HG03039 (cell line): Measurements from ENCODE around the gene ARID1B.
A peak's percentile ranks its signal among the peaks of the same experiment; 100 is the strongest.

Experiments
- ATAC-seq: cut with Tn5 transposase; IDR thresholded peaks from one replicate; pipeline ENCODE4 v1.9.1; 2021; ENCODE audit warnings: mild to moderate bottlenecking, moderate library complexity; ENCODE audit not compliant: unreplicated experiment

Gene ARID1B

GRCh38 chr6:157066781-157067491 lies 289.8 kb downstream of the ARID1B start:
- ATAC-seq, result no peak

- ATAC-seq, result no peak
Measured at GRCh38 chr6:157067507-157067906, 290.3 kb downstream of the ARID1B start.

DNA sequence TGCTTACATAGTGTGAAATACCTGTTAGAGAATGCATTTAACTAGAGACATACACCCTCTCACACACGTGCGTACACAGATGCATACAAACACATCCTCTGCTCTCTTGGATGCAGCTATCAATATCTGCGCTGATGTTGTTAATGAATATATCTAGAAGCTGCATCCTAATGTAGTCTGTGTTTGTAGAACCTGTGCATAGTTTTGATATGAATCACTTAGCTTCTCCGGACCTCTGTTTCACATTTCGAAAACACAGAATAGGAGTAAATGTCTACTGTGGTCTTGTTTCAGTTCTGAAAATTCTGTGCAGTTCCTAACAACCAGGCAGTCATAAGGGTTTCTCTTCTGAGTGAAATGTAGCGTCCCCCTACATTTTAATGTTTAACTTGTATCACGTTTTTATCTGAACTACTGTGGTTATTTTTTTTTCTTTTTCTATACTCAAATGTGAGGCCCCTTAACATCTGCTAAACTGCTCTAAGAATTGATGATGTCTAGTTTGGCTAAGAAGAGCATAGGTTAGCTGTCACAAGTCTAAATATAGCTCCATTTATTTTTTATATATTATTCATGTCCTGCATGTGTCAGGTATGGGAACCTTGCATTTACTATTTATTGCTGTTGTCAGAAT lies 291.6 kb downstream of the ARID1B start:
- ATAC-seq, result peak; percentile 97

DNA sequence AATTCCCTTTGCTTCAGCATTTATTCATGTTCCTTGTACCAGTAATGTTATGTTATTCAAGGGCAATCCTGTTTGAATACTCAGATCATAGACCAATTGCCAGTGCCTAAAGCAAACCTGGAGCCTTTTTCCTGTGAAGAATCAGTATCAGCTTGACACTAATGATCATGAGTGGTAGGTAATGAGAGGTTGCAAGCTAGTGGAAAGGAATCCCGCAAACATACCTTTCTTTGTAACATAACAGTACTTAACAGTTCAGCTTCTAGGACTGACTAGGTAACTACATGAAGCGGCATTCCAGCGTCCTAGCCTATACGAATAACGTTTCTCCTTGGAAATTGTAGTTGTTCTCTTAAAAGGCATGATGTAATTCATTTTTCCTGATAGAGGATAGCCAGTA lies 292.4 kb downstream of the ARID1B start:
- no peak for ATAC-seq

DNA sequence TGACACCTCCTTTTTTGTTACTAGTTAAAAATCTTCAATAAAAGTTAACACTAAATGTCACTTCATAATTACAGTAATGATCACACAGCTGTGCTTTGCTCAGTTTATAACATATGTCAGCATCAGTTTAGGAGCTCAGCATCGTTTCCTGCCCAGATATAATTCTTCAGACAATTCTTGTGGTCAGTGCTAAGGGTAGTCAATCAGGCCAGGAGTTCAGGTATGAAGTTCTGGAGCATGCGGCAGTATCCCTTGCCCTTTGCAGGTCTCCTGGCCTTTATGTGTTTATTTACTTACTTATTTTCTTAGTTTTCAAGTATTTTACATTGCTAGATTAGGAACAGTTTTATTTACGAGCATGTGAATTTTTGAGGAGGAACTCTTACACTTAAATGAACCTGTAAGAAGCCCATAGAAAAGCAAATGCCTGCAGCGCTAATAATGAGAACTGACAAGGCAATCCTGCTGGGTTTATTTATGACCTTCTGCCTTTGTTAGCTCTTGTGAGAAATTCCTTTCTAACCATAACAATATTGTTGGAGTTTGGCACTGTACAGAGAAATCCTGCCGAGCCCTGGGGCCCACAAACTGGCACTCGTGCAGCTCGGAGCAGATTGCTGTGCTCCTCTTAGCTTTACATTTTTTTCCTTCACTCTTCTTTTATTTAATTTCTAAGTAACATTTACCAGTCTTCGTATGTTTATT lies 293.4 kb downstream of the ARID1B start:
- ATAC-seq, result no peak

- ATAC-seq, result no peak
Measured at GRCh38 chr6:157072128-157072527, 294.9 kb downstream of the ARID1B start.

- no peak for ATAC-seq
Measured at GRCh38 chr6:157073596-157073995, 296.4 kb downstream of the ARID1B start.

- no peak for ATAC-seq
Measured at GRCh38 chr6:157074969-157075368, 297.8 kb downstream of the ARID1B start.

GRCh38 chr6:157075549-157076450 lies 298.6 kb downstream of the ARID1B start:
- ATAC-seq, result peak; percentile 74

DNA sequence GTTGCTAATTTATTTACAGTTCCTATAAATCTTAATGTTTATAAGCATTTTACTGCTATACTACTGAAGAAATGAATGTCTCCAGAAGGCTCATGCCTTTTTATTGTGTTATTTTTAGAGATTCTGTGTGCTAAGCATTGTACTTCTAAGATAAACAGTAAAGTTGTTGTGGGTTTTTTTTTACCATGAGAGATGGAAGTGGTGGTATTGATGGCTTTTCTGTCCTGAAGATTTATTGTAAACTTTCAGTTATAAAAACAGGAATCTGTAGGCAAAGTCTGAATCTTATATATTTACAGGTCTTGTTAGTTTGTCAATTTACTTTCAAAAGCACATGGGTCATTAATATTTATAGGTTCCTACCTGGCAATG lies 299.3 kb downstream of the ARID1B start:
- ATAC-seq, result no peak

DNA sequence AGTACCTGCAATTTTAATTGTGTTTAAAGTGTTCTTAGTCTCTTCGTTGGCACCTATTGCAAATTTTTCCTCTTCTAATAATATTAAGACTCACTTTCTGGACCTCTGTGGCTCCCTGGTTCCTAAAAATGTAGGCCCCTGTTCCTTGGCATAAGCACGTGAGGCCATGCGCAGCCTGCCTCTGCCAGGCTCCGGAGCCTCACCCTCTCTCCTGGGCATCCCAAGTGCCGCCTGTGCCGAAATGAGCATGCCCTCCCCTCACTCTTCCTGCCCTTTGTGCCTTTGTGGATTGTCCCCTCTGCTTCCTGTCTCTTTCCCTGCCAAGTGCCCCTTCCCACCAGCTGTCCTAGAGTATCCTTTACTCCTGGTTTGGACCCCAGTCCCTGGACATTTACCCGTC lies 300.1 kb downstream of the ARID1B start:
- no peak for ATAC-seq

GRCh38 chr6:157078326-157078725 lies 301.1 kb downstream of the ARID1B start:
- no peak for ATAC-seq

DNA sequence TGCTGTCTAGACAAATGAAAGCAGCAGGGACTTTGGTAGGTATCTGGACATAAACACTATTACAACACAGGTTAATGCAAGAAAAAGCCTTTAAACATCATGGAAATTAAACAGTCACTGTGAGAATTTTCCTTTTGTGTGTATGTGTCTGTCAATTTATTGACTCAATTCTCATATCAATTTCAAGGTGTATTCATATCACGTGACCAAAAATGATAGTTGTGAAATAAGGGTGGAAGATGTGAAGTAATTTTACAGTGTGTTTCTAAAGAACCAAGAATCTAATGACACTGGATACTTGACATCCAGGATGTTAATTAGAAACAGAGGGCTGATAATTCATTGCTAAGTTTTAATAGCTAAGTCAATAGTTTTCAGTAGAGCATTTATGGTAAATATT lies 302.1 kb downstream of the ARID1B start:
- no peak for ATAC-seq

DNA sequence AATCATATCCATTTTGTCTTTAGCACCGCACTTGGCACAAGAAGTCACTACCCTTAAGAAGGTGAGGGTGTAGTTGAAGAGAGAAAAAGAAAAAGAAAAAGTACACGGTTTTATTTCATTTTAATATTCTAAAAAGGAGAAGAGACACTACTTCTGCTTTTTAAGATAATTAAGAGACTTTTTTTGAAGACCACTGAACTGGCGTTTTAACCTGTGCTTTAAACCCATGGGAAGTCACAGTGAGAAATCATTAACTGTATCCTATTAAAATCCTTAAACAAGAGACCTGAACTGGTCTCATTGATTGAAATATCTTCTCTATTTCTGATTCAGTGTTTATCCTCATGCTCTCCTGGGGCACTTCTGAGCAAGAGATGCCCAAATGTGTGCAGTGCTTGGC lies 302.6 kb downstream of the ARID1B start:
- no peak for ATAC-seq

GRCh38 chr6:157080986-157081391 lies 303.8 kb downstream of the ARID1B start:
- no peak for ATAC-seq

- no peak for ATAC-seq
Measured at GRCh38 chr6:157083343-157083742, 306.2 kb downstream of the ARID1B start.

DNA sequence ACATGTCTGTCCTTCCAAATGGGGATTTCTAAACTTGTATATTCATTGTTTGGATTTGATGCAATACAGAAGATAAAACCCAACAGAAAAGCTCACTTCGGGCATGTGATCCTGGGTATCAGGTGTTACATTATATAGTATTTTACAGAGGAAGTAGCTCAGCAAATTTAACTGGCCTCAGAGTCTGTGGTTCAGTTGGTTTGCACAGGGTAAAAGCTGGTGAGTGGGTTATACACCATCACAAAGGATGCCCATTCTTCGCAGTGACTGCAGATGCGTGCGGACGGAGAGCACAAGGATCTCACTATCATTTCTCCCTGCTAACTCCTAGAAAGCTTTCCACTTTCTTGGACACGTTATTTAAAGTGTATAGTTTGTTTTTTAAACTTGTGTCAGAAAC lies 309.5 kb downstream of the ARID1B start:
- no peak for ATAC-seq

DNA sequence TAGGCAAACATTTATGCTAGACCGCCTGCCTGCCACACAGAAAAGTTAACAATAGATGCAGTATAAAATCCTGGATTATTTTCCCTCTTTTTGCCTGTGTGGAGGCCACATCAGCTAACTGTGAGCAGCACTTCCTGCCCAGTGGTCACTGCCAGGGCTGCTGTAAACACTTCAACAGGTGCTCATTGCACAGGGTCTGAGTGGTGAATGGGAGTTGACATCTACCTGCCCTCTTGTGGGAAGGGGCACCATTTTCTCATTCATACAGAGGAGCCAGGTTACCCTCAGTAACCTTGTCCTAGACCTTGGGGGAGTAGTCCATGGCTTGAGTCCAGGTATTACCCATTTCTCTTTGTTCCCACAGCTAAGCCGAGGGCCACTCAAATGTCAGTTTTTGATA lies 310.8 kb downstream of the ARID1B start:
- ATAC-seq, result no peak

- no peak for ATAC-seq
Measured at GRCh38 chr6:157088841-157089240, 311.7 kb downstream of the ARID1B start.

- ATAC-seq, result no peak
Measured at GRCh38 chr6:157089258-157089657, 312.1 kb downstream of the ARID1B start.

- no peak for ATAC-seq
Measured at GRCh38 chr6:157089851-157090250, 312.7 kb downstream of the ARID1B start.
